Upper lobe of right lung (tissue), 1 donor: Measurements from ENCODE around the gene NSD2. TPM values are rescaled to one million over a fixed set of nuclear protein-coding genes. Genes with fewer than 3 reads are reported as not detected.

Experiments
- ATAC-seq: fragments of 200-7000 bp; cut with Tn5 transposase; one replicate; pipeline ENCODE4 v1.9.1; 2020; ENCODE audit warnings: mild to moderate bottlenecking, moderate library complexity
- DNase-seq: peaks from one replicate; pipeline ENCODE4 v3.0.0-alpha.2; 2020
- H3K27ac ChIP-seq: fragments of 200-600 bp; one replicate; pipeline ENCODE4 v1.8.0; 2022
- H3K27me3 ChIP-seq: fragments of 200-600 bp; one replicate; pipeline ENCODE4 v1.8.0; 2022; ENCODE audit warnings: mild to moderate bottlenecking
- H3K36me3 ChIP-seq: fragments of 200-600 bp; one replicate; pipeline ENCODE4 v1.8.0; 2022
- H3K4me1 ChIP-seq: fragments of 200-600 bp; one replicate; pipeline ENCODE4 v1.8.0; 2022
- H3K4me3 ChIP-seq: fragments of 200-600 bp; one replicate; pipeline ENCODE4 v1.8.0; 2022; ENCODE audit warnings: mild to moderate bottlenecking
- H3K9me3 ChIP-seq: fragments of 200-600 bp; one replicate; pipeline ENCODE4 v1.8.0; 2022
- CTCF ChIP-seq: fragments of 200-600 bp; IDR thresholded peaks from one replicate; pipeline ENCODE4 v1.8.0; 2022; ENCODE audit warnings: antibody characterized with exemption
- intact Hi-C: fragments of 100-400 bp; cut with DNase I; formaldehyde crosslinking; loops from one replicate; pipeline ENCODE4 v1.11.0; 2022
- total RNA-seq: library from RNA; stranded (reverse); fragmentation: NEBNext Ultra II Directional; extraction: Animal tissue kit (Norgen Biotek cat#: 25700); gene quantifications from one replicate; pipeline ENCODE4 v1.2.1, GENCODE V29; 2021
- donor health status: DM: no; HTN: yes; CAD: no; lungs with severe emphysema.

NSD2 gene
- total RNA-seq, 1 donor from 2014 or later, result 45.2 TPM

GRCh38 chr4:1978226-1978625 lies 107.0 kb downstream of the NSD2 start:
- no peaks in the 10 kb centered on the region for H3K27me3 ChIP-seq
- peaks cover 62% of the 10 kb centered on the region for H3K36me3 ChIP-seq
- intact Hi-C loops, result no loop called here
- no peaks in the 10 kb centered on the region for H3K4me1 ChIP-seq
- DNase-seq (peak; percentile 52), ATAC-seq (no peak)
- H3K27ac ChIP-seq, result no peak overlapping the region
- no peaks in the 10 kb centered on the region for H3K9me3 ChIP-seq
- TF ChIP-seq CTCF, result no peak
- no peak overlapping the region for H3K4me3 ChIP-seq

GRCh38 chr4:1978741-1979476 lies 107.7 kb downstream of the NSD2 start:
- peak; percentile 56 for DNase-seq
- H3K4me3 ChIP-seq, result no peak overlapping the region
- peaks cover 69% of the 10 kb centered on the region for H3K36me3 ChIP-seq
- no peak for ATAC-seq
- H3K9me3 ChIP-seq, result no peaks in the 10 kb centered on the region
- intact Hi-C loops, result no loop called here
- no peaks in the 10 kb centered on the region for H3K4me1 ChIP-seq
- no peak for TF ChIP-seq CTCF
- no peaks in the 10 kb centered on the region for H3K27me3 ChIP-seq
- no peak overlapping the region for H3K27ac ChIP-seq

GRCh38 chr4:1979477-1980196 lies 108.4 kb downstream of the NSD2 start:
- intact Hi-C loops, result no loop called here
- no peaks in the 10 kb centered on the region for H3K27me3 ChIP-seq
- peaks cover 76% of the 10 kb centered on the region for H3K36me3 ChIP-seq
- H3K9me3 ChIP-seq, result no peaks in the 10 kb centered on the region
- no peak overlapping the region for H3K4me3 ChIP-seq
- peak; percentile 45 for DNase-seq
- TF ChIP-seq CTCF, result no peak
- no peak for ATAC-seq
- H3K27ac ChIP-seq, result no peak overlapping the region
- H3K4me1 ChIP-seq, result no peaks in the 10 kb centered on the region

GRCh38 chr4:1980561-1981041 lies 109.4 kb downstream of the NSD2 start:
- Histone ChIP-seq H3K36me3 (peaks cover 81% of the 10 kb centered on the region), H3K9me3 (no peaks in the 10 kb centered on the region), H3K27ac (no peak overlapping the region), H3K27me3 (no peaks in the 10 kb centered on the region), H3K4me3 (no peak overlapping the region), H3K4me1 (no peaks in the 10 kb centered on the region)
- peak; percentile 26 for DNase-seq
- TF ChIP-seq CTCF, result no peak
- intact Hi-C loops, result no loop called here
- ATAC-seq, result no peak

- peaks cover 86% of the 10 kb centered on the region for H3K36me3 ChIP-seq
- DNase-seq, result peak; percentile 63
- ATAC-seq, result peak; percentile 19
- no peak for TF ChIP-seq CTCF
- no peaks in the 10 kb centered on the region for H3K27me3 ChIP-seq
- H3K4me3 ChIP-seq, result no peak overlapping the region
- H3K9me3 ChIP-seq, result no peaks in the 10 kb centered on the region
- H3K4me1 ChIP-seq, result no peaks in the 10 kb centered on the region
- intact Hi-C loops, result no loop called here
- no peak overlapping the region for H3K27ac ChIP-seq
Observed at GRCh38 chr4:1981251-1982058, 110.3 kb downstream of the NSD2 start.
